B cell (primary cell): ENCODE data around the gene BHLHE41. TPM values are rescaled to one million over a fixed set of nuclear protein-coding genes. Genes with fewer than 3 reads are reported as not detected.

Experiments
- ATAC-seq: fragments of 200-7000 bp; cut with Tn5 transposase; one replicate; pipeline ENCODE4 v1.10.0; 2021; ENCODE audit warnings: low read depth, mild to moderate bottlenecking, moderate number of reproducible peaks, moderate library complexity
- CTCF ChIA-PET: fragments of 350-600 bp; sonication (Branson Sonifier 250); formaldehyde crosslinking; loops from one replicate; lab custom pipeline; 2021; ENCODE audit warnings: antibody characterized with exemption, inconsistent platforms; lab: Charles Lee
- POLR2A ChIA-PET: fragments of 350-600 bp; sonication (Branson Sonifier 250); formaldehyde crosslinking; loops from one replicate; lab custom pipeline; 2021; ENCODE audit warnings: antibody characterized with exemption; lab: Charles Lee
- DNase-seq: peaks from one replicate; pipeline ENCODE4 v3.0.0; 2013
- H2AFZ ChIP-seq: 2 replicates; pipeline ENCODE4 v1.6.1; 2012; ENCODE audit warnings: mild to moderate bottlenecking, low read depth, low read length; ENCODE audit not compliant: insufficient read depth, poor library complexity, severe bottlenecking
- H3K27ac ChIP-seq, 2 donors: 1 replicate in 1 of 2; 2 replicates in 1 of 2; pipeline ENCODE4 v1.5.1; 2012 to 2013; ENCODE audit warnings: low read length in 2 of 2, mild to moderate bottlenecking in 2 of 2, moderate library complexity in 1 of 2
- H3K27me3 ChIP-seq, 4 experiments: fragments of 200-600 bp in 1 of 4; sonication (generic) in 1 of 4; replicated peaks in 1 of 4; 1 replicate in 2 of 4; 2 replicates in 2 of 4; pipeline versions ENCODE4 v1.6.1 to v1.7.0; 2013 to 2016; ENCODE audit warnings: low read length in 3 of 4, mild to moderate bottlenecking in 2 of 4, mixed read lengths in 1 of 4, moderate library complexity in 1 of 4; ENCODE audit not compliant: insufficient read depth in 4 of 4, control insufficient read depth in 3 of 4; ENCODE audit errors: control extremely low read depth in 1 of 4
- H3K36me3 ChIP-seq, 2 experiments: replicated peaks in 1 of 2; 1 replicate in 1 of 2; 2 replicates in 1 of 2; pipeline versions ENCODE4 v1.6.1 to v1.7.1; 2013; ENCODE audit warnings: low read length in 1 of 2; ENCODE audit not compliant: insufficient read depth in 2 of 2, control insufficient read depth in 1 of 2; ENCODE audit errors: control extremely low read depth in 1 of 2, extremely low read depth in 1 of 2
- H3K4me1 ChIP-seq, 2 donors: fragments of 200-600 bp in 1 of 2; sonication (generic) in 1 of 2; 1 replicate in 1 of 2; 2 replicates in 1 of 2; pipeline versions ENCODE4 v1.5.1 to v1.6.1; 2013 to 2017; ENCODE audit warnings: low read length in 2 of 2; ENCODE audit not compliant: control insufficient read depth in 2 of 2, insufficient read depth in 2 of 2
- H3K4me2 ChIP-seq: replicated peaks from 2 replicates; pipeline ENCODE3; 2012; ENCODE audit warnings: mild to moderate bottlenecking, low read depth, low read length; ENCODE audit not compliant: poor library complexity, severe bottlenecking
- H3K4me3 ChIP-seq, 5 experiments: fragments of 200-600 bp in 1 of 5; sonication (generic) in 1 of 5; 1 replicate in 3 of 5; 2 replicates in 2 of 5; pipeline versions ENCODE4 v1.5.1 to v1.7.0; 2011 to 2016; ENCODE audit warnings: low read length in 4 of 5, mild to moderate bottlenecking in 4 of 5, low read depth in 2 of 5, control low read depth in 1 of 5, moderate library complexity in 1 of 5; ENCODE audit not compliant: insufficient read depth in 1 of 5; ENCODE audit errors: control extremely low read depth in 1 of 5, extremely low read depth in 1 of 5
- H3K79me2 ChIP-seq: fragments of 200-600 bp; sonication (generic); one replicate; pipeline ENCODE4 v1.6.0; 2016; ENCODE audit warnings: low read length; ENCODE audit not compliant: control insufficient read depth, insufficient read depth
- H3K9ac ChIP-seq: fragments of 200-600 bp; sonication (generic); 2 replicates; pipeline ENCODE4 v1.6.1; 2017; ENCODE audit warnings: mild to moderate bottlenecking, low read length, moderate library complexity
- H3K9me3 ChIP-seq, 3 donors: one replicate each; pipeline versions ENCODE4 v1.6.1 to v1.7.1; 2013; ENCODE audit warnings: low read length in 2 of 3; ENCODE audit not compliant: control insufficient read depth in 2 of 3, insufficient read depth in 1 of 3; ENCODE audit errors: control extremely low read depth in 1 of 3
- H4K20me1 ChIP-seq: 2 replicates; pipeline ENCODE4 v1.6.0; 2012; ENCODE audit warnings: mild to moderate bottlenecking, low read length; ENCODE audit not compliant: insufficient read depth, control insufficient read depth, poor library complexity, severe bottlenecking
- H3K27ac Mint-ChIP-seq: one replicate; pipeline ENCODE4 v1.8.0; 2021; ENCODE audit warnings: mixed read lengths
- H3K27me3 Mint-ChIP-seq: one replicate; pipeline ENCODE4 v1.8.0; 2021; ENCODE audit warnings: mixed read lengths
- H3K4me1 Mint-ChIP-seq: one replicate; pipeline ENCODE4 v1.8.0; 2021; ENCODE audit warnings: mixed read lengths
- H3K4me3 Mint-ChIP-seq: one replicate; pipeline ENCODE4 v1.8.0; 2021; ENCODE audit warnings: mixed read lengths
- H3K9me3 Mint-ChIP-seq: one replicate; pipeline ENCODE4 v1.8.0; 2022; ENCODE audit warnings: mixed read lengths; ENCODE audit not compliant: insufficient read depth
- CTCF ChIP-seq: fragments of 200-600 bp; IDR thresholded peaks from one replicate; pipeline ENCODE4 v1.8.0; 2022; ENCODE audit warnings: antibody characterized with exemption, mild to moderate bottlenecking
- EZH2 ChIP-seq: IDR thresholded peaks from 2 replicates; pipeline ENCODE4 v1.6.1; 2012; ENCODE audit warnings: borderline replicate concordance, low read depth, mild to moderate bottlenecking, moderate library complexity, low read length; ENCODE audit not compliant: insufficient read depth, poor library complexity, severe bottlenecking
- WGBS: methylation state at CpG from one replicate; pipeline ENCODE4 v1.1.5; 2013; ENCODE audit warnings: missing lambda C conversion rate; ENCODE audit not compliant: insufficient coverage; 5-methylcytosine and 5-hydroxymethylcytosine counted together
- intact Hi-C: fragments of 100-400 bp; cut with micrococcal nuclease; formaldehyde crosslinking; loops from one replicate; pipeline ENCODE4 v1.10.0; 2022
- polyA plus RNA-seq: library from polyadenylated mRNA; depleted of rRNA; stranded (reverse); fragments of >200 nt; gene quantifications from 2 replicates; pipeline ENCODE4 v1.2.3, GENCODE V29; 2012
- total RNA-seq, 2 donors: library from RNA; stranded (reverse); fragments of 120-200 nt in 1 of 2; gene quantifications; 1 replicate in 1 of 2; 2 replicates in 1 of 2; pipeline versions ENCODE4 v1.2.3 to v1.2.4, GENCODE V29; 2013 to 2022

The BHLHE41 gene
- total and polyA plus RNA-seq, 2 donors (not counting 1 experiment from before 2014, with no cell fraction given): 12.0 to 57.2 TPM

GRCh38 chr12:26164118-26164517 lies 39.3 kb upstream of the BHLHE41 start:
- H3K9me3 Mint-ChIP-seq: no peaks in the 10 kb centered on the region
- TF ChIP-seq CTCF (no peak), EZH2 (no peak)
- H3K36me3 ChIP-seq: no peaks in the 10 kb centered on the region
- peaks cover 32 to 41% of the 10 kb centered on the region in 2 donors for H3K4me1 ChIP-seq
- no peak overlapping the region for H3K9ac ChIP-seq
- H3K4me1 Mint-ChIP-seq: peaks cover 44% of the 10 kb centered on the region
- H4K20me1 ChIP-seq: no peaks in the 10 kb centered on the region
- no peaks in the 10 kb centered on the region for H3K27me3 Mint-ChIP-seq
- 100% methylated on average over 1 of the region's 3 CpGs for whole genome bisulfite sequencing
- no peak overlapping the region for H3K27ac ChIP-seq
- H3K27me3 ChIP-seq: no peaks in the 10 kb centered on the region
- DNase-seq (no peak), ATAC-seq (no peak)
- H3K4me3 Mint-ChIP-seq: no peak overlapping the region
- ChIA-PET POLR2A (no interaction called here), CTCF (interaction anchor here (1.1 to 3.8 kb wide), 2 partner anchors 31 to 41 kb away, joined by 3 to 12 read pairs; partner anchors contain the start of gene SSPN)
- no peaks in the 10 kb centered on the region for H3K79me2 ChIP-seq
- H2AFZ ChIP-seq: no peak overlapping the region
- peaks cover 0 to 4% (median 0%) of the 10 kb centered on the region in 3 donors for H3K9me3 ChIP-seq
- intact Hi-C loops: no loop called here
- H3K27ac Mint-ChIP-seq: no peak overlapping the region
- no peak overlapping the region for H3K4me2 ChIP-seq
- H3K4me3 ChIP-seq: no peak overlapping the region

GRCh38 chr12:26162905-26163304 lies 38.1 kb upstream of the BHLHE41 start:
- ATAC-seq (peak; percentile 75), DNase-seq (peak; percentile 60)
- CTCF ChIA-PET: interaction anchor here (0.7 to 3.8 kb wide), 4 partner anchors 40 to 271 kb away, joined by 3 to 12 read pairs (median 5); no protein-coding TSS in a partner anchor
- Histone ChIP-seq H3K27me3 (no peaks in the 10 kb centered on the region), H3K27ac (peak overlapping the region in 1 of 2 donors; percentile 20), H4K20me1 (no peaks in the 10 kb centered on the region), H3K4me2 (peak overlapping the region; percentile 36), H2AFZ (peak overlapping the region; percentile 11), H3K79me2 (no peaks in the 10 kb centered on the region), H3K4me3 (no peak overlapping the region), H3K4me1 (peaks cover 44 to 53% of the 10 kb centered on the region in 2 donors), H3K36me3 (no peaks in the 10 kb centered on the region), H3K9me3 (peaks cover 0 to 4% (median 0%) of the 10 kb centered on the region in 3 donors), H3K9ac (no peak overlapping the region)
- 65% methylated on average over 3 of the region's 4 CpGs for WGBS
- no peak for TF ChIP-seq CTCF
- TF ChIP-seq EZH2: no peak
- POLR2A ChIA-PET: interaction anchor here (0.6 to 1.7 kb wide), 5 partner anchors 14 to 342 kb away, joined by 3 to 7 read pairs (median 4); partner anchors contain the start of genes BHLHE41 and SSPN
- intact Hi-C loops: no loop called here
- H3K27ac Mint-ChIP-seq: peak overlapping the region; percentile 80
- H3K4me3 Mint-ChIP-seq: peak overlapping the region; percentile 51
- H3K27me3 Mint-ChIP-seq: no peaks in the 10 kb centered on the region
- peaks cover 56% of the 10 kb centered on the region for H3K4me1 Mint-ChIP-seq
- no peaks in the 10 kb centered on the region for H3K9me3 Mint-ChIP-seq
